ENCODE results near the gene SACM1L.
"Not testable (repeated sequence)": the region's sequence is repeated elsewhere in the genome, so short reads cannot be mapped to it uniquely, and the experiment has no call there.

SACM1L gene

GRCh38 chr3:45695166-45695565, 6.0 kb downstream of the SACM1L start:
- not testable (repeated sequence) for DNase-seq

GRCh38 chr3:45700570-45701073, 11.4 kb downstream of the SACM1L start:
- DNase-seq: no peak

DNA sequence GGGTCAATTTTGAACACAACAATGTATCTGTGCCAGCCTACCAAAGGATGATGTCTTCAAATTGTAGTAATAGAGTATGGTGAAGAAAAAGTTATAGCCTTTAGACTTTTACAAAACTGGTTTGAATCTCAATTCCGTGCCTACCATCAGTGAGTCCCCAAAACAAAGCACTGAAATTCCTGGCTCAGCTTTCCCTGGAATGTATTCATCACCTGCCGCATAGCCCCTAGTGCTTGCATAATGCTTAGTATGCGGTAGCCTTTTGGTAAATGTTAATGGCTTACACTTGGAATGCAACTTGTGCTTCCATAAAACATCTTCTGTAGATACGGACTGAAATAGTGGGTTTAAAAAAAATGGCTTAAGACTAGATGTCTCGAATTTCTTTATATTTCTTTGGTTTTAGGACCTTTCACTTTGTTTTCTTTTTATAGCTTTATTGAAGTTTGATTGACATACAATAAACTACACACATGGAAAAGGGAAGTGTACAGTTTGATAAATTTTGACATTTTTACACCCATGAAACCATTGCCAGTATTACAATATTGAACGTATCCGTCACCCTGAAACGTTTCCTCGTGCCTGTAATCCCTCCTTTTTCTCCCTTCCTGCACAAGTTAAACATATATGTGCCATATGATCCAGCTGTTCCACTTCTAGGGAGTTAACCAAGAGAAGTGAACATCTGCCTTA, 12.1 kb downstream of the SACM1L start:
- no peak for DNase-seq

DNA sequence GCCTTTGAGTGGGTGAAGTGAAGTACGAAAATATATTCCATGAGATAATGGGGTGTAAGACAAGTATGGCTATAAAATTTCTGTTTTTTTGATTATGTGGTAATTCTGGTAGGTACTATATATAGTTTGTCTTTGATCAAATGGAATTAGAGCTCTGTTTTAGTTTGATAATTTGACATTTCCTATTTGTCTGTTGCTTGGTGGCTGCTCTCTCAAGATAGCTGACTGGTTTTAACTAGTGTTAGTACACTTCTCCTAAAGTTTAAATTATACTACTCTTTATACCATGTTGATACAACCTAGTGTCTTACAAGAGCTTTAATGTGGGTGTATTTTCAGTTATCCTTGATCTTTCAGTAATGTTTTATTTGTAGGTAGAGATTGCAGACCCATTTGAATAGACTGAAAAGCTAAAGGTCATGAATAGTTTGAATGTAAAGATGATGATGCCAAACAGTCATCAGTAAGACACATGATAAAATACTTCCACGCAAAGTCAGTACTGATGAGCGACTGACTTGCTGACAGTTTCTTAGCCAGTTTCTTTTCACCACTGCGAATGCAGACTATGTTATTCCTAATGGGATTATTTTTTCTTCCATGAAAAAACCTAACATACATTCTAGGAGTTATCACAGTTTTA, 15.2 kb downstream of the SACM1L start:
- DNase-seq: no peak

GRCh38 chr3:45705839-45706808, 16.9 kb downstream of the SACM1L start:
- no peak for DNase-seq

GRCh38 chr3:45711931-45712330, 22.7 kb downstream of the SACM1L start:
- DNase-seq: no peak

DNA sequence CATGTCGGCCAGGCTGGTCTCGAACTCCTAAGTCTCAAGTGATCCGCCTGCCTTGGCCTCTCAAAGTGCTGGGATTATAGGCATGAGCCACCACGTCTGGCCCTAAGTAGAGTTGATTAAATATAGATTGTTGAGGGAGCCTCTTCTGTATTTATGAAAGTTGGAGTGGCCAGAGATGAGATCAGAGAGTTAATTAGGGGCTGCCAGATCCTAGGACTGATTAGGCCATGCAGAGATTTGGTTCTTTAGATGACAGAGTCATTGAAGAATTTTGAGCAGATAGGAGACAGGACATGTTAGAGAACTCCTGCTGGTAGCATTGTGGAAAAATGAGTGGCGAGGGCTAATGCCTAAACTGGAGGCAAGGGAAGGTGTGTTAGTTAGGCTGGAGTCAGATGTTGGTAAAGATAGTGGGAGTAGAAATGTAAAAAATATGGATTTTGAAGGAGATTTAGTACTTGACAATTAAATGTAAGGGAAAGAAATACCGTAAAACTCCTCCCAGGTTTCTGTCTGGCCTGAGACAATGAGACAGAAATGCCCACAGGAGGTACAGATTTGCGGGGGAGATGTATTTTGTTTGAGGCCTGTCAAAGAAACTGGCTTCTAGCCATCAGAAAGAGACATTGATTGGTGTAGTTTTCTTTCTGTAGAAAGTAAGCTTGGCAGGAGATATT, 23.4 kb downstream of the SACM1L start:
- no peak for DNase-seq

DNA sequence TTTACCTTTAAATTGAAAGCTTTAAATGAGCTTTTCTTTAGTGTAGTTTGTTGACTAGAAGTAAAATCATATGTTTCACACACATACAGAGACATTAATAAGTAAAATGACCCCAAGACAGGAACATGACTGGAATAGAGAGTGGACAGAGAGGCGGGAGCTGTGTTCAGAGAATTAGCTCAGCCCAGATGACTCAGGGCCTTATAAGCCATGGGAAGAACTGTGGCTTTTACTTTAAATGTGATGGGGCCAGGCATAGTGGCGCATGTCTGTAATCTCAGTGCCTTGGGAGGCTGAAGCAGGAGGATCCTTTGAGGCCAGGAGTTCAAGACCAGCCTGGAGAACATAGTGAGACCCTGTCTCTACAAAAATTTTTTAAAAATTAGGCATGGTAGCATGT, 26.7 kb downstream of the SACM1L start:
- no peak for DNase-seq

GRCh38 chr3:45716790-45717336, 27.7 kb downstream of the SACM1L start:
- no peak for DNase-seq

GRCh38 chr3:45719655-45720487, 30.7 kb downstream of the SACM1L start:
- DNase-seq: no peak

GRCh38 chr3:45724911-45725310, 35.7 kb downstream of the SACM1L start:
- DNase-seq: no peak

- DNase-seq: no peak
These were observed 40.4 kb downstream of the SACM1L start for GRCh38 chr3:45729614-45730013.

DNA sequence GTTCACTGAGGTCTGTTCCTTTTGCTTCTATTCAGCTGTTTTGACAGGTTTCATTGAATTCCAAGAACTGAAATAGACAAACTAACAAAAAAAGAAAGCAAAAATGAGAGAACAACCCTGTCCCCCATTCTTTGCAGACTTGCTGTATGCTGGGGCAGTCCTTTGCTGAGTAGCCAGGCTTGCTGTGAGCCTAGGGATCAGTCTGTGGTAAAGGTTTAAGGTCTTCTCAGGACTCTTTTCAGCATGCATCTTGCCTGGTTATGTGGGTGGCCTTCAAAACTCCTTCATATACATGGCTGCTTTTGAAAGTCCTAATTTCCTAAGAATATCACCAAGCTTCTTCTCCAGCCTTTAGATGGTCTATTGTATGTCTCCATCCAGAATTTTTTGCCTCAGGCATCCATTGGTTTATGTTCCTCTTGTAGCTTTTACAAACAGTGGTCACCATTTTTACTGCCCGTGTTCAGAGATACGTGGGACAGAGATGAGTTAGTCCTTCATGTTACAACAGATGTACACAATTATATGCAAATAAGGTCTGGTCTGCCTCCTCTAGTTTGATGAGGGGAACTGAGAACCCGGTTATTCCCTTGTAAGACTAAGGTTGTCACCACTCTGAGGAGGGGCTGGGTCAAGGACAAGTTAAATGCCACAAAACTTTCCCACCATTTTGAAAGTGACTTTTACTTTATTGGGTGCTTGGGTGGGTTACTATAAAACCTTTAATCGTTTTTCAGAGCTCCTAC, 41.4 kb downstream of the SACM1L start:
- DNase-seq: no peak

GRCh38 chr3:45736707-45737106, 47.5 kb downstream of the SACM1L start:
- DNase-seq: no peak

DNA sequence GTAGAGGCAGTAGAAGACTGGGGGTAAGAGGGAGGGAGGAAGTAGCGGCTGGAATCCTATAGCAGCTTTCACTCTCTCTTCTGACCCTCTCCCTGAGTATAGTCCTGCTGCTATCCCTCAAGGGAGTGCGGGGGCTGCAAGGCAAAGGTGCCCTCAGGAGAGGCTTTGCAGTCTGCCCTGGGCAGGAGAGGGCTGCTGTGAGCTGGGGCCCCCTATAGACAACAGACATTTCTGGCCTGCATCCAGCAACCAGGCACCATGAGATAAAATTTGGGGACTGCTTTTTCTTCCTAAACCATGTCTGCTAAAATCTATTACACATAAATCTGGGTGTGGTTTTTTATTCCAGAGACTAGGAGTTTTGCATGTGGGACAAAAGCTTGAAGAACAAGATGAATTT, 48.0 kb downstream of the SACM1L start:
- no peak for DNase-seq

DNA sequence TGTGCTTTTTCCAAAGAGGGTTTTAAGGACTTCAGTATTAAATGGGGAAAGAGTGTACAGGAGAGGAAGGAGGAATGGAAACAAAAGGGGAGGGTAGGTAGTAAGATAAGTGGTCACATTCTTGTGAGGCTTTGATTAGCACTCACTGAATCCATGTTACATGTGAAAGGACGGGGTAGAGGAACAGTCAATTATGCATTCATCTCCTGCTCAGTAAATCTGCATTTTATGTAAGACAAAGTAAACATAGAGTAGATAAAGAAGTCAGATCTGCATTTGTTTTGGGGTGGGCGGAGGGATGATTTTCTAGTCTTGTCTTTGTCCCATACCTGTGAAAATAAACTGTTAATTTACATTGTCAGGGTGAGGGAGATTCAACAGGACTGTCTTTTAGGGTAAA, 50.8 kb downstream of the SACM1L start:
- no peak for DNase-seq

- no peak for DNase-seq
These were observed 52.1 kb downstream of the SACM1L start for GRCh38 chr3:45741247-45741646.

DNA sequence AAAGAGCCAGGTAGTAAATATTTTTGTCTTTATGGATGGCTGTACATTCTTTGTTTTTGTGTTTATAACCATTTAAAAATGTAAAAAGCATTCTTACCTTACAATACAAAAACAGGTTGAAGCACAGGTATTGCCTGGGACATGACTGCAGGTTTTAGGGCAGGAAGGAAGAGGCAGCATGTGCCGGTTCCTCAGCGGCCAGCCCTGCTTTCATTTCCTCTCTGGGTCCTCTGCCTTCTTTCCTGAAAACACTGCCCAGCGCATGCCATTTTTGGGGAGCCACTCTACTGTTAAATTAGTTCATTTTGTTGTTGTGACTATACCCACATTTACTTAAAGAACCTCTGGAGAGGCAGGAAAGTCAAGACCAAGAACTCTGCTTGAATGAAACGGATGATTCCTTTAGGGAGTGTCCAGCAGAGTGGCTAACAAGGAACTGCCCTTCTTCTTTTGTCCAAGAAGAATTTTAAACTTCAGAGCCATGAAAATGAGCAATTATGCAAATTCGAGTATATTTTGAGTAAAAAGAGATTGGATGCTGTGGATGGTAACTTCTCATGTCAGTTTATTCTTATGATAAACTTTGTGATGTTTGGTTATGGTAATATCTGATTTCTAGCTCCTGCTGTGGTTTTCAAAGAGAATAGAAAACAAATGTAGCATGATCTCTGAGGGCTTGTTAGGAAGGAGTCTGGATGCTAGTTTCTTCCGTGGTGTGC, 52.7 kb downstream of the SACM1L start:
- DNase-seq: no peak

GRCh38 chr3:45742461-45743089, 53.4 kb downstream of the SACM1L start:
- no peak for DNase-seq

Data from activated T-cell treated with anti-CD3 and anti-CD28 coated beads, Interleukin-2, amount 50 U/mL, for 1 hour (primary cell).